Fibroblast of lung (primary cell): ENCODE data around the gene LPAR6. TPM values are rescaled to one million over a fixed set of nuclear protein-coding genes. Genes with fewer than 3 reads are reported as not detected.

Experiments used
- DNase-seq, 2 donors: peaks; one replicate each; pipeline versions ENCODE4 v3.0.0 to v3.0.0-alpha.2; 2010; ENCODE audit warnings: low read depth in 2 of 2
- H2AFZ ChIP-seq: 2 replicates; pipeline ENCODE4 v1.5.1; 2012; ENCODE audit warnings: low read length, control low read depth, inconsistent platforms
- H3K27ac ChIP-seq: 2 replicates; pipeline ENCODE4 v1.5.1; 2011; ENCODE audit warnings: low read length, control low read depth; ENCODE audit not compliant: insufficient read depth
- H3K27me3 ChIP-seq: 2 replicates; pipeline ENCODE4 v1.5.1; 2011; ENCODE audit warnings: mild to moderate bottlenecking, low read length; ENCODE audit not compliant: control insufficient read depth, insufficient read depth
- H3K36me3 ChIP-seq: 2 replicates; pipeline ENCODE4 v1.5.1; 2011; ENCODE audit warnings: low read length; ENCODE audit not compliant: control insufficient read depth, insufficient read depth
- H3K4me1 ChIP-seq: 2 replicates; pipeline ENCODE4 v1.5.1; 2011; ENCODE audit warnings: low read length; ENCODE audit not compliant: control insufficient read depth, insufficient read depth; ENCODE audit errors: extremely low read depth
- H3K4me2 ChIP-seq: 2 replicates; pipeline ENCODE4 v1.5.1; 2011; ENCODE audit warnings: low read length, control low read depth; ENCODE audit not compliant: insufficient read depth; ENCODE audit errors: extremely low read depth
- H3K4me3 ChIP-seq, 4 experiments: fragments of 200-600 bp in 1 of 4; sonication (generic) in 1 of 4; replicated peaks in 1 of 4; 2 replicates each; pipeline ENCODE4 v1.5.1; 2011 to 2016; ENCODE audit warnings: low read length in 4 of 4, low read depth in 3 of 4, mild to moderate bottlenecking in 3 of 4, control low read depth in 2 of 4, inconsistent platforms in 1 of 4, mixed read lengths in 1 of 4; ENCODE audit not compliant: insufficient read depth in 1 of 4; ENCODE audit errors: control extremely low read depth in 1 of 4
- H3K79me2 ChIP-seq: 2 replicates; pipeline ENCODE4 v1.5.1; 2012; ENCODE audit warnings: mild to moderate bottlenecking, low read length, inconsistent platforms; ENCODE audit not compliant: control insufficient read depth, insufficient read depth
- H3K9ac ChIP-seq: 2 replicates; pipeline ENCODE4 v1.5.1; 2011; ENCODE audit warnings: mild to moderate bottlenecking, low read length, control low read depth; ENCODE audit not compliant: insufficient read depth
- H3K9me3 ChIP-seq: 2 replicates; pipeline ENCODE4 v1.5.1; 2012; ENCODE audit warnings: low read depth, low read length; ENCODE audit not compliant: control insufficient read depth, insufficient read depth
- H4K20me1 ChIP-seq: 2 replicates; pipeline ENCODE4 v1.5.1; 2011; ENCODE audit warnings: low read length; ENCODE audit not compliant: control insufficient read depth, insufficient read depth; ENCODE audit errors: extremely low read depth
- EZH2 ChIP-seq: IDR thresholded peaks from 2 replicates; pipeline ENCODE4 v1.5.1; 2012; ENCODE audit warnings: low read length, control low read depth, mild to moderate bottlenecking; ENCODE audit errors: missing control alignments
- polyA plus RNA-seq, 2 donors: library from polyadenylated mRNA; depleted of rRNA in 1 of 2; stranded (reverse) in 1 of 2; unstranded in 1 of 2; fragments of >200 nt; gene quantifications; 2 replicates each; pipeline ENCODE4 v1.2.1, GENCODE V29; 2011 to 2012; ENCODE audit warnings: missing spikeins in 1 of 2
- total RNA-seq: library from RNA; depleted of rRNA; stranded (reverse); fragments of >200 nt; gene quantifications from 2 replicates; pipeline ENCODE4 v1.2.1, GENCODE V29; 2014
- TF ChIP-seq, protein P1 (sequence below), 2 donors: IDR thresholded peaks in 1 of 2; conservative IDR thresholded peaks in 1 of 2; 1 replicate in 1 of 2; 2 replicates in 1 of 2; pipeline ENCODE4 v1.5.1; 2011 to 2012; ENCODE audit warnings: low read length in 2 of 2, control low read depth in 1 of 2, inconsistent platforms in 1 of 2, low read depth in 1 of 2, mild to moderate bottlenecking in 1 of 2

LPAR6 gene
- total and polyA plus RNA-seq, 2 donors (not counting 1 experiment from before 2014, with no cell fraction given) = 6.8 to 7.6 TPM

DNA sequence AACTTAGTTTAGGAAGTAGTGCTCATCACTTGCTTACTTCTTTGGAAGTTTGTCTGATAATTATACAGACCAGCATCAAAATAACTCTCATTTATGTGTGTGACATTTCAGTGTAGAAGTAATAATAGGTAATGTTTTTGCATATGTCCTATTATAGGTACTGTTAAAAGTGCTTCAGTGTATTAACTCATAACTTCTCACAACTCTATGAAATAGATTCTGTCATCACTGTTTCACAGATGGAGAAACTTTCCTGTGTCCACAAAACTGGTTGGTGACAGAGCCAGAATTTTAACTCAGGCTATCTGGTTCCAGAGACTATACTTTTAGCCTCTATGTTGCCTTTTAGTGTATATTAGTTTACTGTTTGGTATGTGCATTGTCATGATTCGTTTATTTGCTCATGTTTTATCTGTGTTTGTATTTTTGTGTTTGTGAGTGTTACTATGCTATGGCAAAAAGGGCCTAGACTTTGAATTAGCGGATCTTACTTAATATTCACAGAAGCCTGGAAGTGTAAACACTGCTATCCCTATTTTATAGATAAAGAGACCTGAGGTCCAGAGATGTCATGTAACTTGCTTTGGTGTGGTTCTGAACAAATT, 12.7 kb downstream of the LPAR6 start:
- Histone ChIP-seq H3K36me3 (no peaks in the 10 kb centered on the region), H2AFZ (no peak overlapping the region), H3K9me3 (no peaks in the 10 kb centered on the region), H3K27ac (peak overlapping the region; percentile 4), H3K4me1 (peaks cover 13% of the 10 kb centered on the region), H3K9ac (no peak overlapping the region), H3K4me3 (no peak overlapping the region), H3K79me2 (no peaks in the 10 kb centered on the region), H3K4me2 (peak overlapping the region; percentile 69), H4K20me1 (no peaks in the 10 kb centered on the region), H3K27me3 (no peaks in the 10 kb centered on the region)
- TF ChIP-seq, protein P1, sequence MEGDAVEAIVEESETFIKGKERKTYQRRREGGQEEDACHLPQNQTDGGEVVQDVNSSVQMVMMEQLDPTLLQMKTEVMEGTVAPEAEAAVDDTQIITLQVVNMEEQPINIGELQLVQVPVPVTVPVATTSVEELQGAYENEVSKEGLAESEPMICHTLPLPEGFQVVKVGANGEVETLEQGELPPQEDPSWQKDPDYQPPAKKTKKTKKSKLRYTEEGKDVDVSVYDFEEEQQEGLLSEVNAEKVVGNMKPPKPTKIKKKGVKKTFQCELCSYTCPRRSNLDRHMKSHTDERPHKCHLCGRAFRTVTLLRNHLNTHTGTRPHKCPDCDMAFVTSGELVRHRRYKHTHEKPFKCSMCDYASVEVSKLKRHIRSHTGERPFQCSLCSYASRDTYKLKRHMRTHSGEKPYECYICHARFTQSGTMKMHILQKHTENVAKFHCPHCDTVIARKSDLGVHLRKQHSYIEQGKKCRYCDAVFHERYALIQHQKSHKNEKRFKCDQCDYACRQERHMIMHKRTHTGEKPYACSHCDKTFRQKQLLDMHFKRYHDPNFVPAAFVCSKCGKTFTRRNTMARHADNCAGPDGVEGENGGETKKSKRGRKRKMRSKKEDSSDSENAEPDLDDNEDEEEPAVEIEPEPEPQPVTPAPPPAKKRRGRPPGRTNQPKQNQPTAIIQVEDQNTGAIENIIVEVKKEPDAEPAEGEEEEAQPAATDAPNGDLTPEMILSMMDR (conservative IDR thresholded peaks at IDR 0.05 in 1 of 2, IDR thresholded peaks at IDR 0.05 in 1 of 2; ENCODE audit: low read depth in 1 of 2, low read length in 2 of 2) = no peak
- no peak for TF ChIP-seq EZH2
- DNase-seq = peak in 1 of 2 donors; percentile 13

GRCh38 chr13:48398450-48399095, 14.3 kb downstream of the LPAR6 start:
- peak in 1 of 2 donors; percentile 30 for DNase-seq
- peaks cover 13% of the 10 kb centered on the region for H3K4me1 ChIP-seq
- no peak for TF ChIP-seq EZH2
- TF ChIP-seq, protein P1 (conservative IDR thresholded peaks at IDR 0.05 in 1 of 2, IDR thresholded peaks at IDR 0.05 in 1 of 2; ENCODE audit: low read depth in 1 of 2, low read length in 2 of 2) = no peak

GRCh38 chr13:48397744-48398143, 15.2 kb downstream of the LPAR6 start:
- DNase-seq = no peak
- Histone ChIP-seq H3K36me3 (no peaks in the 10 kb centered on the region), H3K9me3 (no peaks in the 10 kb centered on the region), H3K4me3 (no peak overlapping the region), H3K79me2 (no peaks in the 10 kb centered on the region), H3K27me3 (no peaks in the 10 kb centered on the region), H2AFZ (no peak overlapping the region), H4K20me1 (no peaks in the 10 kb centered on the region), H3K4me1 (peaks cover 13% of the 10 kb centered on the region), H3K4me2 (no peak overlapping the region), H3K9ac (no peak overlapping the region), H3K27ac (no peak overlapping the region)
- TF ChIP-seq, protein P1 (conservative IDR thresholded peaks at IDR 0.05 in 1 of 2, IDR thresholded peaks at IDR 0.05 in 1 of 2; ENCODE audit: low read depth in 1 of 2, low read length in 2 of 2) = no peak
- TF ChIP-seq EZH2 = no peak

More at GRCh38 chr13:48398450-48399095, 14.3 kb downstream of the LPAR6 start:
- Histone ChIP-seq H3K79me2 (no peaks in the 10 kb centered on the region), H3K4me2 (no peak overlapping the region), H3K9ac (no peak overlapping the region), H2AFZ (no peak overlapping the region), H3K27ac (no peak overlapping the region), H3K27me3 (no peaks in the 10 kb centered on the region), H3K9me3 (no peaks in the 10 kb centered on the region), H3K4me3 (no peak overlapping the region), H4K20me1 (no peaks in the 10 kb centered on the region), H3K36me3 (no peaks in the 10 kb centered on the region)
